Lower lobe of right lung (tissue), 2 donors: ENCODE results near the gene RNASEL. TPM values are rescaled to one million over a fixed set of nuclear protein-coding genes. Genes with fewer than 3 reads are reported as not detected.

Experiments used
- ATAC-seq, 2 donors: fragments of 200-7000 bp; cut with Tn5 transposase; one replicate each; pipeline ENCODE4 v1.9.1; 2020 to 2022; ENCODE audit warnings: mild to moderate bottlenecking in 2 of 2, moderate library complexity in 2 of 2
- DNase-seq: peaks from one replicate; pipeline ENCODE4 v3.0.0-alpha.2; 2020
- H3K27ac ChIP-seq: fragments of 200-600 bp; one replicate; pipeline ENCODE4 v1.8.0; 2022
- H3K27me3 ChIP-seq: fragments of 200-600 bp; one replicate; pipeline ENCODE4 v1.8.0; 2022; ENCODE audit warnings: low read depth
- H3K36me3 ChIP-seq: fragments of 200-600 bp; one replicate; pipeline ENCODE4 v1.8.0; 2022; ENCODE audit warnings: mild to moderate bottlenecking
- H3K4me1 ChIP-seq: fragments of 200-600 bp; one replicate; pipeline ENCODE4 v1.8.0; 2022
- H3K4me3 ChIP-seq: fragments of 200-600 bp; one replicate; pipeline ENCODE4 v1.8.0; 2022; ENCODE audit warnings: mild to moderate bottlenecking
- H3K9me3 ChIP-seq: fragments of 200-600 bp; one replicate; pipeline ENCODE4 v1.8.0; 2022
- intact Hi-C: fragments of 100-400 bp; cut with DNase I; formaldehyde crosslinking; loops from one replicate; pipeline ENCODE4 v1.11.0; 2022
- total RNA-seq: library from RNA; stranded (reverse); fragmentation: NEBNext Ultra II Directional; extraction: Animal tissue kit (Norgen Biotek cat#: 25700); gene quantifications from one replicate; pipeline ENCODE4 v1.2.1, GENCODE V29; 2021
- TF ChIP-seq, protein P1 (sequence below): fragments of 200-600 bp; IDR thresholded peaks from one replicate; pipeline ENCODE4 v1.8.0; 2022; ENCODE audit warnings: antibody characterized with exemption, mild to moderate bottlenecking
- donor health status: DM: no; HTN: yes; CAD: no; lungs with severe emphysema.

RNASEL gene
- total RNA-seq, 1 donor from 2014 or later: 16.5 TPM

DNA sequence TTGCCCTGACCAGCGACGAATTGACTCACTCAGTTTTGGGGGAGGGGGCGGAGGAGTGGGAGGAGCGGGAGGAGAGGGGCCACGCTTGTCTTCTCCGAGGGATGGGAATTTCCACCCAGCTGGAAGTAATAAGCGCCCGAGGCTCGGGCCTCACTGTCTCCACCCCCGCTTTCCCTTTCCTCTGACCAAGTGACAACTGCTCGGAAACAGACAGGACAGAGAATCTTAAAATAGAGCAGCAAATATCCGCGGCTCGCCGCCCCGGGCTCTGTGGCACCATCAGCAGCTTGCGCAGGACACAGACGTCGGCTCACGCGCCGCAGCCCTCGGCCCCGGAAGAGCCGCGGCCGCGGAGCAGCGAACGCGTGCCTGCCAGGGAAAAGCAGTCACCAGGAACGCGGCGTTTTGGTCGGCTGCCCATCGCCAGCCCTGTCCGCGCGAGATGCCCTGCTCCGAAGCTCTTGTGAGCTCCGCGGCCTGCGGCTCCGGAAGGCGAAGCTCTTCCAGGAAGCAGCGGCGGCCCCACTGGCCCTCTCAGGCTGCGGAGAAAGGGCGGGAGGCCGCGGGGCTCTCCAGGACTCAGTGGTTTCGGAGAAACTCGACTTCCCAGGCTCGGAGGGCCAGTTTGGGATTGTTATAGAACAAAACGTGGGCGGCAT, 25.9 kb upstream of the RNASEL start:
- no peaks in the 10 kb centered on the region for H3K27me3 ChIP-seq
- no peaks in the 10 kb centered on the region for H3K9me3 ChIP-seq
- peak; percentile 84 to 85 for ATAC-seq
- H3K36me3 ChIP-seq: no peaks in the 10 kb centered on the region
- H3K4me1 ChIP-seq: peaks cover 29% of the 10 kb centered on the region
- DNase-seq: peak; percentile 84
- H3K4me3 ChIP-seq: peak overlapping the region; percentile 61
- intact Hi-C loops: no loop called here
- peak overlapping the region; percentile 91 for H3K27ac ChIP-seq
- TF ChIP-seq, protein P1, sequence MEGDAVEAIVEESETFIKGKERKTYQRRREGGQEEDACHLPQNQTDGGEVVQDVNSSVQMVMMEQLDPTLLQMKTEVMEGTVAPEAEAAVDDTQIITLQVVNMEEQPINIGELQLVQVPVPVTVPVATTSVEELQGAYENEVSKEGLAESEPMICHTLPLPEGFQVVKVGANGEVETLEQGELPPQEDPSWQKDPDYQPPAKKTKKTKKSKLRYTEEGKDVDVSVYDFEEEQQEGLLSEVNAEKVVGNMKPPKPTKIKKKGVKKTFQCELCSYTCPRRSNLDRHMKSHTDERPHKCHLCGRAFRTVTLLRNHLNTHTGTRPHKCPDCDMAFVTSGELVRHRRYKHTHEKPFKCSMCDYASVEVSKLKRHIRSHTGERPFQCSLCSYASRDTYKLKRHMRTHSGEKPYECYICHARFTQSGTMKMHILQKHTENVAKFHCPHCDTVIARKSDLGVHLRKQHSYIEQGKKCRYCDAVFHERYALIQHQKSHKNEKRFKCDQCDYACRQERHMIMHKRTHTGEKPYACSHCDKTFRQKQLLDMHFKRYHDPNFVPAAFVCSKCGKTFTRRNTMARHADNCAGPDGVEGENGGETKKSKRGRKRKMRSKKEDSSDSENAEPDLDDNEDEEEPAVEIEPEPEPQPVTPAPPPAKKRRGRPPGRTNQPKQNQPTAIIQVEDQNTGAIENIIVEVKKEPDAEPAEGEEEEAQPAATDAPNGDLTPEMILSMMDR: no peak

DNA sequence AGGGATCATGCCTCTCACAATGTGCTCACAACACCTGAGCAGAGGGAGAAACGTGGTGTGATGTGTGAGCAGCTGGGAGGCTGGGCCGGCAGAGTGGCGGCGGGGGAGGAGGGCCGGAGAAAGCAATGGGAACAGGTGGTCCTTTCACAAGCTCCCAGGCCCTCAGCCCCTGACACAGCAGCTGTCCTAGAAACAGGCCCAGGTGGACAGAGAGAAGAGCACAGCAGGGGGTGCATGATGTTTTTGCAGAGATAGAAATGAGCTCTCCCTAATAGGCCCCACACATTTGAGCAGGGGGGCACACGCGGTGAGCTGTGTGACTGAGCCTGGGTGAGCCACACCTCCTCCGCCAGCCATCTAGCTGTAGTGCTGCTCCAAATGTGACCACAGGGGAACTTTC, 22.7 kb upstream of the RNASEL start:
- H3K36me3 ChIP-seq: no peaks in the 10 kb centered on the region
- intact Hi-C loops: no loop called here
- H3K9me3 ChIP-seq: no peaks in the 10 kb centered on the region
- H3K4me3 ChIP-seq: no peak overlapping the region
- no peak for DNase-seq
- ATAC-seq: no peak
- H3K27ac ChIP-seq: no peak overlapping the region
- H3K4me1 ChIP-seq: peaks cover 28% of the 10 kb centered on the region
- H3K27me3 ChIP-seq: no peaks in the 10 kb centered on the region
- TF ChIP-seq, protein P1: no peak

DNA sequence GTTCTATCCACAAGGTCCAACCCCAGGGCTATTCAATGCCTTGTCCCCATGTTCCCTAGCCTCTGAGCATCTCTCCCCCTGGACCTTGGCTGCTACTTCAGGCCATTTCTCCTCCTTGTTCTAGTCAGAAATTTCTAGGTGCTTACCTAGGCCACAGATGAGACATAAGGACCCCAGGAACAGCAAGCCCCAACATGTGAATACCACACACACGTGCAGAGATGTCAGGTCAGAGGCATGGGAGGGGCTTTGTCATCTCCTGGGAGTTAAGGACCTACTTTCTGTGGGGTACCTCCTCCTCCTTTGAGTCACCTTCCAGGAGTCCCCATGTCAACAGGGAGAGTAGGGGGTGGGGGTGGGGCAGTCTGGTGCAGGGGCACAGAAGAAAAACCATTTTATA, 22.3 kb upstream of the RNASEL start:
- ATAC-seq (no peak), DNase-seq (no peak)
- intact Hi-C loops: no loop called here
- no peaks in the 10 kb centered on the region for H3K36me3 ChIP-seq
- no peak overlapping the region for H3K4me3 ChIP-seq
- TF ChIP-seq, protein P1: no peak
- no peak overlapping the region for H3K27ac ChIP-seq
- peaks cover 23% of the 10 kb centered on the region for H3K4me1 ChIP-seq
- H3K9me3 ChIP-seq: no peaks in the 10 kb centered on the region
- no peaks in the 10 kb centered on the region for H3K27me3 ChIP-seq

DNA sequence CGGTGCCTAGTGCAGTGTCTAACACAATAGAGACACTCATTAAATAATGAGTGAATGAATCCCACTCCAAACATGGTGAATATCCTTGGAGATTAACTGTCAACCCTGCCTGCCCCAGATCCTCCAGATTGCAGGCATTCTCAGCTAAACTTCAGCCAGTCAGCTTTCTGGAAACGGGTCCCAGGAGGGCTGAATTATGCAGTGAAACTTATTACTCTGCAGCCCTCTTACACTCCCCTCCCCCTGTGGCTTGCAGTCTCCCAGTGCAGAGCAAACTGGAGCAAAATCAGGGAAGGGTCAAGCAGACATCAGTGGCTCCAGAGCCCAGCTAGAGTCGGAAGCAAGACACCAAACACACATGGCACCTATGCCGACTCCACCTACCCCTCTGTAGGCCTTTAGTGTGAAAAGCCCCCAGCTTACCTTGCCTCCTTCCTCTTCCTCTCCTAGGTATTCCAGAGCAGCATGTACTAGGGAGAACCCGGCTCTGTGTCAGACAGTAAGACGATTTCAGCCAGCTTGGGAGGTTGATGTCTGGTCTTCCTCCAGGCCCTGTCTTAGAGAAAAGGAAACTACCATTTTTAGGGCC, 21.6 kb upstream of the RNASEL start:
- DNase-seq: no peak
- intact Hi-C loops: no loop called here
- Histone ChIP-seq H3K27ac (no peak overlapping the region), H3K4me3 (no peak overlapping the region), H3K36me3 (no peaks in the 10 kb centered on the region), H3K27me3 (no peaks in the 10 kb centered on the region), H3K9me3 (no peaks in the 10 kb centered on the region), H3K4me1 (peaks cover 17% of the 10 kb centered on the region)
- no peak for ATAC-seq
- TF ChIP-seq, protein P1: no peak

DNA sequence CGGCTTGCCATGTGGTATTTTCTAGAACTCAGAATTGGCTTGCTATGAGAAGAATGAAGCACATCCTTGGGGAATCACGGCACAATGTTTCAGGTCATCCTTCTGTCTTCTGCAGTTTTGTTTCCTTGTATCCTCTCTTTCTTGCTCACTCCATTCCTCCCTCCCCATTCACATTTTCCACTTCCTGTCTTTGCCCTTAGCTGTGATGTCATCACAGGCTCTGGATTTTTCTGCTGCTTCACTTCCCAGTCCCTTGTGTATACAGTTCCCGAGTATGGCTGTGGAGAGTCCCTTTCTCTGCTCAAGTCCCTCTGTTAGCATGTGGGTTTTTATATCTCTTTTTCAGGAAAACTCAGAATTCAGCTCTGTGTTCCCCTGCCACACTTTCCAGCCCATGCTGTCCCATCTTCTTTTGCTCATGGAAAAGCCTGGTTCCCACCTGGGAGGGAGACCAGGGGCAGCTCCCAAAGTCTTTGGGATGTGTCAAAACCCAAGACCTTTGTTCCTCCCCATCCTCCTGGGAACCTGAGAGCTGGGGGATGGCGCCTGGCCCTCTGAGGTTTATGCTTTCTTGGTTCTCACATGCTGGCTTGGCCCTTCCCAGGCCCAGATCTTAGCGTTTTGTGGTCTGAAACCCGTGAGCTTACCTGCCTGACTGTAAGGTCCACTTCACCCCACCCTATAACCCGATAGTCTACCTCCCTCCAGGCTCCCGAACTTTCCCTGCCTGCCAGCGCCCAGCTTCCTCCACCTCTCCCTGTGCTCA, 20.0 kb upstream of the RNASEL start:
- Histone ChIP-seq H3K4me1 (peaks cover 12% of the 10 kb centered on the region), H3K4me3 (no peak overlapping the region), H3K36me3 (no peaks in the 10 kb centered on the region), H3K27me3 (no peaks in the 10 kb centered on the region), H3K9me3 (no peaks in the 10 kb centered on the region), H3K27ac (no peak overlapping the region)
- intact Hi-C loops: no loop called here
- TF ChIP-seq, protein P1: no peak
- ATAC-seq (no peak), DNase-seq (no peak)
